ENCODE measurements around the gene CFAP299.

DNA sequence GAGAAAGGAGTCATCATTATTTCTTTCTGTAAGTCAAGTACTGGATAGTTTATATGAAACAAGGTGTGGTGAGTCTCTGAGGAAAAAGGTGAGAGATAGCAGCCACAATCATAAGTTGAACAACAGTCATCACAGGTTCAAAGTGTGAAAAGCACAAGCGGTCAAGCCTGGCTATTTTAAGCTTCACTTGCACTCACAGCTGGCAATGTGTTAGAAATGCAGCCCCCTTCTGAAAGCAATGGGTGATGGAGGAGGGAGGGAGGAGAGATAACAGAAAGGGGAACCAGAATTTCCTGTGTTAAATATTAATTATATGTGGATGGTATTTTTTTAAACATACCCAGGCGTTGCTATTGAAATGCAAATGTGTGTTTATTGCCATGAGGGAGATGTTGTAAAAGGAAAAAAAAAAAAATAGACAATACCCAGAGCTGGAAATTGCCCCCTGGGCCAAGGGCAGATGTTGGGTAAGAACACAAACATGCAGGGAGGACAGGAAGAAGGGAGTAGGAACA, 668.1 kb downstream of the CFAP299 start:
- TF ChIP-seq, protein P1, sequence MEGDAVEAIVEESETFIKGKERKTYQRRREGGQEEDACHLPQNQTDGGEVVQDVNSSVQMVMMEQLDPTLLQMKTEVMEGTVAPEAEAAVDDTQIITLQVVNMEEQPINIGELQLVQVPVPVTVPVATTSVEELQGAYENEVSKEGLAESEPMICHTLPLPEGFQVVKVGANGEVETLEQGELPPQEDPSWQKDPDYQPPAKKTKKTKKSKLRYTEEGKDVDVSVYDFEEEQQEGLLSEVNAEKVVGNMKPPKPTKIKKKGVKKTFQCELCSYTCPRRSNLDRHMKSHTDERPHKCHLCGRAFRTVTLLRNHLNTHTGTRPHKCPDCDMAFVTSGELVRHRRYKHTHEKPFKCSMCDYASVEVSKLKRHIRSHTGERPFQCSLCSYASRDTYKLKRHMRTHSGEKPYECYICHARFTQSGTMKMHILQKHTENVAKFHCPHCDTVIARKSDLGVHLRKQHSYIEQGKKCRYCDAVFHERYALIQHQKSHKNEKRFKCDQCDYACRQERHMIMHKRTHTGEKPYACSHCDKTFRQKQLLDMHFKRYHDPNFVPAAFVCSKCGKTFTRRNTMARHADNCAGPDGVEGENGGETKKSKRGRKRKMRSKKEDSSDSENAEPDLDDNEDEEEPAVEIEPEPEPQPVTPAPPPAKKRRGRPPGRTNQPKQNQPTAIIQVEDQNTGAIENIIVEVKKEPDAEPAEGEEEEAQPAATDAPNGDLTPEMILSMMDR (conservative IDR thresholded peaks at IDR 0.05; ENCODE audit: low read length), result no peak
- TF ChIP-seq EZH2phosphoT487 (IDR thresholded peaks at IDR 0.05; ENCODE audit: borderline replicate concordance), result no peak

All from Loucy (cell line).